ENCODE measurements around the gene PTPRG. TPM values are rescaled to one million over a fixed set of nuclear protein-coding genes. Genes with fewer than 3 reads are reported as not detected.

PTPRG gene
- total RNA-seq, 1 donor: 148 TPM

DNA sequence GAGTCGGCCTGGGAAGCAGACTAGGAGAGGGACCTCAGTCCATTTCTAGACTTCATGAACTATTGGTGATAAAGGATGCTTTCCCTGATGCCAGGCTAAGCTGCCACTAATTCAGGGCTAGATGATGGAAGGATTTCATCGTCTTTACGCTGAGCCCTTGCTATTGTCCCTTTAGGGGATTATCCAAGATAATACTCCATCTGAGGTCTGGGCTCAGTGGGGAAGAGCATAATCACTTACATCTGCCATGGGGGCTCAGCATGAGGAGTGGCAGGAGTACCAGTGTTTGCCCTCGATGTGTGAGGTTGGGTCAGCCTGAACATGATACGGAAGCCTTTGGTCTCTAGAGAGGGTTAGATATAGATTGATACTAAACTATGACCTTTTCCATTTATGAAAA, 47.3 kb downstream of the PTPRG start:
- no peak overlapping the region for H3K27ac ChIP-seq (ENCODE audit: low read depth, low read length)
- H2AFZ ChIP-seq (ENCODE audit: low read length): no peak overlapping the region
- no peak overlapping the region for H3K4me3 ChIP-seq (ENCODE audit: insufficient read depth, low read length)
- peaks cover 7% of the 10 kb centered on the region for H4K20me1 ChIP-seq (ENCODE audit: insufficient read depth, low read length)
- no peaks in the 10 kb centered on the region for H3K27me3 ChIP-seq (ENCODE audit: insufficient read depth, low read length)
- H3K4me1 ChIP-seq (ENCODE audit: insufficient read depth, low read length): peaks cover 5% of the 10 kb centered on the region
- peaks cover 38% of the 10 kb centered on the region for H3K79me2 ChIP-seq (ENCODE audit: insufficient read depth, low read length)
- no peak overlapping the region for H3K4me2 ChIP-seq (ENCODE audit: insufficient read depth, low read length)
- no peaks in the 10 kb centered on the region for H3K9me3 ChIP-seq (ENCODE audit: low read depth, low read length)
- no peak for DNase-seq (ENCODE audit: insufficient read length, low spot score, missing footprints)
- TF ChIP-seq, protein P1, sequence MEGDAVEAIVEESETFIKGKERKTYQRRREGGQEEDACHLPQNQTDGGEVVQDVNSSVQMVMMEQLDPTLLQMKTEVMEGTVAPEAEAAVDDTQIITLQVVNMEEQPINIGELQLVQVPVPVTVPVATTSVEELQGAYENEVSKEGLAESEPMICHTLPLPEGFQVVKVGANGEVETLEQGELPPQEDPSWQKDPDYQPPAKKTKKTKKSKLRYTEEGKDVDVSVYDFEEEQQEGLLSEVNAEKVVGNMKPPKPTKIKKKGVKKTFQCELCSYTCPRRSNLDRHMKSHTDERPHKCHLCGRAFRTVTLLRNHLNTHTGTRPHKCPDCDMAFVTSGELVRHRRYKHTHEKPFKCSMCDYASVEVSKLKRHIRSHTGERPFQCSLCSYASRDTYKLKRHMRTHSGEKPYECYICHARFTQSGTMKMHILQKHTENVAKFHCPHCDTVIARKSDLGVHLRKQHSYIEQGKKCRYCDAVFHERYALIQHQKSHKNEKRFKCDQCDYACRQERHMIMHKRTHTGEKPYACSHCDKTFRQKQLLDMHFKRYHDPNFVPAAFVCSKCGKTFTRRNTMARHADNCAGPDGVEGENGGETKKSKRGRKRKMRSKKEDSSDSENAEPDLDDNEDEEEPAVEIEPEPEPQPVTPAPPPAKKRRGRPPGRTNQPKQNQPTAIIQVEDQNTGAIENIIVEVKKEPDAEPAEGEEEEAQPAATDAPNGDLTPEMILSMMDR (IDR thresholded peaks at IDR 0.05; ENCODE audit: extremely low read depth, low read depth, low read length): no peak
- H3K36me3 ChIP-seq (ENCODE audit: insufficient read depth, low read length): no peaks in the 10 kb centered on the region

DNA sequence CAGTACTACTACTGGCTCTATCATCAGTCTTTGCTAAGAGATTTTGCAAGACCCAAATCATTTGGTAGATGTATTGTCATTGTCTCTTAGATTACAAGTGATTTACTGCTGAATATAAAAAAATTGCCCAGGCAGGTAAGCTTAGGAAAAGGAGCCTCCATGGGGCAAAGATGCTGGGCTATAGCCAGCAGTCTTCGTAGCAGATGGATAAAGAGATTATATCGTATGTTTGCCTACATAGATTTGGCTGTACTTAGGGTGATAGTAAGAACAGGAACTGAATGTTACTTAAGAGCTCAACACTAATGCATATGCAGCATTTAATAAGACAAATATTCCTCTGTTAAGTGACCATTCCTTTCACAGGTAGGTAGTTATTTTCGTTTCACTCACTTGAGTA, 48.9 kb downstream of the PTPRG start:
- Histone ChIP-seq H3K27ac (ENCODE audit: low read depth, low read length) (no peak overlapping the region), H3K4me2 (ENCODE audit: insufficient read depth, low read length) (no peak overlapping the region), H3K4me3 (ENCODE audit: insufficient read depth, low read length) (no peak overlapping the region), H3K4me1 (ENCODE audit: insufficient read depth, low read length) (peaks cover 5% of the 10 kb centered on the region), H2AFZ (ENCODE audit: low read length) (no peak overlapping the region), H3K9me3 (ENCODE audit: low read depth, low read length) (no peaks in the 10 kb centered on the region), H3K27me3 (ENCODE audit: insufficient read depth, low read length) (no peaks in the 10 kb centered on the region), H4K20me1 (ENCODE audit: insufficient read depth, low read length) (peaks cover 7% of the 10 kb centered on the region), H3K79me2 (ENCODE audit: insufficient read depth, low read length) (peaks cover 39% of the 10 kb centered on the region), H3K36me3 (ENCODE audit: insufficient read depth, low read length) (no peaks in the 10 kb centered on the region)
- DNase-seq (ENCODE audit: insufficient read length, low spot score, missing footprints): no peak
- TF ChIP-seq, protein P1 (IDR thresholded peaks at IDR 0.05; ENCODE audit: extremely low read depth, low read depth, low read length): no peak

DNA sequence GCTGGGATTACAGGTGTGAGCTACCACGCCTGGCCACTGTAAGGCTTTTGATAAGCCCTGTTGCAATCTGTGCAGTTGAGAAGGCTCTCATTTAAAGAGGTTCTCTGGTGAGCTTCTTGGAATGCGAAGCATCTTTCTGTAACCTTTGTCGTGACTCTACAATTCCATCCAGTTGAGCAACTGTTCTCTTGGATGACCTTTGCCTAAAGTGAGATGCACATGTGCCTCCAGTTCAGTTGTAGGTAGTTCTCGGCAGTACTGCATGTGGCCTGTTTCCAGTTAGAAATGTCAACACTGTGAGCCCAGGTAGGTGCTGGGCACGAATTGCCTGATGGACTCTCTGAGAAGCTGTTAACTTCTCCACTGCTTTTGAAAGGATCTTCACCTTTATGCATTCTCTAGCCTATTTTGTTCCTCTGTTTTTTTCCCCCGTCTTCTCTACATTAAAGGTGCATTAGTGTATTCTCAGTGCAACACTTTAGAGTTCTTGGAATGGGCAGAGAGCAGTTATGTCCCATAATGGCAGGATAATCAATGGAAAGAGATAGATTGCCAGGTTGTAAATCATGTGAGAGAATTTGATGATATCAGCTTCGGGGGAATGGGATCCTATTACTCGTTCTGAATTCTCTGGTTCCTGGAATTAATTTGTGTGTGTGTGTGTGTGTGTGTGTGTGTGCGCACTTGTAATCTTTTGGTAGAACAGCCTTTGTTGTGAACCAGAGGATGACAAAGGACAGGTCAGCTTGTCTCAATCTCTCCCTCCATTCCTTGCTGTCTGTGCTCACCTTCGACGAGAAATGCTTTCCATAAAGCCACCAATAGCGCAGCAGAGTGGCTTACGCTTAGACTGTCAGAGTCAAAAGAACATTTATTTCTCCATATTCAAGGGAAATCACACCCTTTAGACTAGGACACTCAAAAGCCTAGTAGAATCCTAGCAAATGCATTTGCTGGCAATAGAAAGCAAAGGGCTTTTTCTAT, 51.1 kb downstream of the PTPRG start:
- Histone ChIP-seq H3K9me3 (ENCODE audit: low read depth, low read length) (no peaks in the 10 kb centered on the region), H3K4me3 (ENCODE audit: insufficient read depth, low read length) (no peak overlapping the region), H3K79me2 (ENCODE audit: insufficient read depth, low read length) (peaks cover 43% of the 10 kb centered on the region), H3K27ac (ENCODE audit: low read depth, low read length) (no peak overlapping the region), H3K27me3 (ENCODE audit: insufficient read depth, low read length) (no peaks in the 10 kb centered on the region), H3K36me3 (ENCODE audit: insufficient read depth, low read length) (no peaks in the 10 kb centered on the region), H2AFZ (ENCODE audit: low read length) (no peak overlapping the region), H4K20me1 (ENCODE audit: insufficient read depth, low read length) (peaks cover 3% of the 10 kb centered on the region), H3K4me2 (ENCODE audit: insufficient read depth, low read length) (no peak overlapping the region), H3K4me1 (ENCODE audit: insufficient read depth, low read length) (peaks cover 10% of the 10 kb centered on the region)
- TF ChIP-seq, protein P1 (IDR thresholded peaks at IDR 0.05; ENCODE audit: extremely low read depth, low read depth, low read length): no peak
- DNase-seq (ENCODE audit: insufficient read length, low spot score, missing footprints): no peak

DNA sequence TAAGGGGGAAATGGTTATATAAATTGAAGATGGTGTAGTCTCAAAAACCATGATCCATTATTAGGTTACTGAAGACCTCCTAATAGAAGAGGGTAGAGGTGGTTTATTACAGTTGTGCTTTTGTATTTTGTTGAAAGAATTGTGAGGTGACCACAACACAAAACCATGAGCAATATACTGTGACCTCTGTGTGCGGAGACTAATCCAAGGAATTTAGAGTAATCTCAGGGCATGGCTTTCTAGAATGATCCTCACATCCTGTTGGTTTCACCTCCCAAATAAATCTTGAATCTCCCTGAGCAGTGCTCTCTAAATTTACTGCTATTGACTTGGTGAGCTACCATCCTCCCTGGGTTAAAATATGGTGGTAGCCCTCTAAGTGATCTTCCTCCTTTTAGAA, 52.3 kb downstream of the PTPRG start:
- H3K4me2 ChIP-seq (ENCODE audit: insufficient read depth, low read length): no peak overlapping the region
- DNase-seq (ENCODE audit: insufficient read length, low spot score, missing footprints): no peak

More for the DNA sequence above, 52.3 kb downstream of the PTPRG start:
- Histone ChIP-seq H3K27me3 (ENCODE audit: insufficient read depth, low read length) (no peaks in the 10 kb centered on the region), H2AFZ (ENCODE audit: low read length) (no peak overlapping the region), H3K4me1 (ENCODE audit: insufficient read depth, low read length) (peaks cover 10% of the 10 kb centered on the region), H3K36me3 (ENCODE audit: insufficient read depth, low read length) (no peaks in the 10 kb centered on the region), H3K79me2 (ENCODE audit: insufficient read depth, low read length) (peaks cover 36% of the 10 kb centered on the region), H3K4me3 (ENCODE audit: insufficient read depth, low read length) (no peak overlapping the region), H3K9me3 (ENCODE audit: low read depth, low read length) (no peaks in the 10 kb centered on the region), H4K20me1 (ENCODE audit: insufficient read depth, low read length) (peaks cover 3% of the 10 kb centered on the region), H3K27ac (ENCODE audit: low read depth, low read length) (no peak overlapping the region)
- TF ChIP-seq, protein P1 (IDR thresholded peaks at IDR 0.05; ENCODE audit: extremely low read depth, low read depth, low read length): no peak

Measured in osteoblast (primary cell).